NB4 (cell line): Measurements from ENCODE around the gene COMMD4.

ENCODE experiments used
- MAX ChIP-seq: IDR thresholded peaks from 2 replicates; pipeline ENCODE4 v1.6.1; 2011; ENCODE audit warnings: low read depth, low read length
- MYC ChIP-seq: IDR thresholded peaks from 2 replicates; pipeline ENCODE4 v1.6.1; 2011; ENCODE audit warnings: low read depth, low read length
- POLR2A ChIP-seq: IDR thresholded peaks from 2 replicates; pipeline ENCODE4 v1.6.1; 2011; ENCODE audit warnings: mild to moderate bottlenecking; ENCODE audit not compliant: insufficient read length; ENCODE audit errors: extremely low read depth
- TF ChIP-seq, protein P1 (sequence below): IDR thresholded peaks from one replicate; pipeline ENCODE4 v1.5.1; 2012; ENCODE audit warnings: low read depth, low read length

- TF ChIP-seq, protein P1, sequence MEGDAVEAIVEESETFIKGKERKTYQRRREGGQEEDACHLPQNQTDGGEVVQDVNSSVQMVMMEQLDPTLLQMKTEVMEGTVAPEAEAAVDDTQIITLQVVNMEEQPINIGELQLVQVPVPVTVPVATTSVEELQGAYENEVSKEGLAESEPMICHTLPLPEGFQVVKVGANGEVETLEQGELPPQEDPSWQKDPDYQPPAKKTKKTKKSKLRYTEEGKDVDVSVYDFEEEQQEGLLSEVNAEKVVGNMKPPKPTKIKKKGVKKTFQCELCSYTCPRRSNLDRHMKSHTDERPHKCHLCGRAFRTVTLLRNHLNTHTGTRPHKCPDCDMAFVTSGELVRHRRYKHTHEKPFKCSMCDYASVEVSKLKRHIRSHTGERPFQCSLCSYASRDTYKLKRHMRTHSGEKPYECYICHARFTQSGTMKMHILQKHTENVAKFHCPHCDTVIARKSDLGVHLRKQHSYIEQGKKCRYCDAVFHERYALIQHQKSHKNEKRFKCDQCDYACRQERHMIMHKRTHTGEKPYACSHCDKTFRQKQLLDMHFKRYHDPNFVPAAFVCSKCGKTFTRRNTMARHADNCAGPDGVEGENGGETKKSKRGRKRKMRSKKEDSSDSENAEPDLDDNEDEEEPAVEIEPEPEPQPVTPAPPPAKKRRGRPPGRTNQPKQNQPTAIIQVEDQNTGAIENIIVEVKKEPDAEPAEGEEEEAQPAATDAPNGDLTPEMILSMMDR = no peak
- TF ChIP-seq POLR2A (no peak), MYC (no peak), MAX (no peak)
Measured at GRCh38 chr15:75359537-75360250, 23.8 kb downstream of the COMMD4 start.
